Brain pericyte (primary cell): ENCODE data around the gene GMPPB.
"Not testable (repeated sequence)": the region's sequence is repeated elsewhere in the genome, so short reads cannot be mapped to it uniquely, and the experiment has no call there.

Source experiments
- DNase-seq: peaks from one replicate; pipeline ENCODE4 v3.0.0-alpha.2; 2012; ENCODE audit warnings: low read depth, low spot score

GMPPB gene

DNA sequence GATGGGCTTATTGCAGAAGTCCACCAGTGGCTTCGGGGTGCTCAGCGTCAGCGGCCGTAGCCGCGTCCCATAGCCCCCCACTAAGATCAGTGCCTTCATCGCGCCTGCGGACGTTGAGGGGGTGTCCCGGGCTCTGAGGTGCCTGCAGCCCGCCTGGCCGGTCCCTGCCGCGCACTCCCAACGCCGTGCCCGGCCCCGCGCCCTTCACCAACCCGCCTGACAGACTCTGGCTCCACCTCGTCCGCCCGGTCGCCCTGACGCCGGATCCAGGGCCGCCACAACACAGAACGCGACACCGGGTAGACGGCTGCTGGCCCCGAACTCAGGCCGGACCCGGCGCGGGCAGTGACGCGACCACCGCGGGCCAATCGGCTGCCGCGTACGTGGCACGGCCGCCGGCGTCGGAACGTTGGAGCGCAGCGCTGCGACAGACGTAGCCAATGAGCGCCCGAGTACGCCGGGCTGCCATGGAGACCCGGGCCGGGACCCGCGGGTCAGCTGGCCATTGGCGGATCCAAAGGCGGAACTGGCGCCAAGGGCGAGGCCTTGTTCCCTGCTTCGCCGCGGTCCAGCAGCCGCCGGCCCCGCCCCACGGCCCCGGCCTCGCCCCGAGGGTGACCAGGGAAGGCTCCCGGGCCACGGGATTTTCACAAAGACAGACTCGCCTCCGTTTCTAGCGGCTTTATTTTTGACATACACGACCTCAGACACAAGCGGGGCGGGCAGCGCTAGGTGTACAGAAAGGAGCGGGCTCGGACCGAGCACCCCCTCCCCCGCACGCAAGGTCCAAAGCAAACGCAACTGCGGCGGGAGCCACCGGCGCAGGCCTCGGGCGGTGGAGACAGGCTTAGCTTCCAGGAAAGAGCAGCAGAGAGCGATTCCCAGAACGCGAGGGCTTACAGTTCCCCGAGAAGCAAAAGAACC is at the start of gene GMPPB:
Gene GMPPB, minus strand, starts transcription at position 324 of the 924 bp plus-strand sequence. Its CDS starts 225 bp downstream, at position 99.
- peak; percentile 88 for DNase-seq

DNA sequence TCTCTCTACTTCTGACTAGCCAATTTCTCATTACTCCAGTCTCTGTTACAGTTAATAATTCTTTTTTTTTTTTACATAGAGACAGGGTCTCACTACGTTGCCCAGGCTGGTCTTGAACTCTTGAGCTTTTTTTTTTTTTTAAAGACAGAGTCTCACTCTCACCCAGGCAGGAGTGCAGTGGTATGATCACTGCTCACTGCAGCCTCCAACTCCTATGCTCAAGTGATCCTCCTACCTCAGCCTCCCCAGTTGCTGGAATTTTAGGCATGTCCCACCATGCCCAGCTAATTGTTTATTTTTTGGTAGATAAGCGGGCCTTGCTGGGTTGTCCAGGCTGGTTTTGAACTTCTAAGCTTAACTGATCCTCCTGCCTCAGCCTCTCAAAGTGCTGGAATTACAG is 49.0 kb upstream of the GMPPB start:
- DNase-seq, result no peak

DNA sequence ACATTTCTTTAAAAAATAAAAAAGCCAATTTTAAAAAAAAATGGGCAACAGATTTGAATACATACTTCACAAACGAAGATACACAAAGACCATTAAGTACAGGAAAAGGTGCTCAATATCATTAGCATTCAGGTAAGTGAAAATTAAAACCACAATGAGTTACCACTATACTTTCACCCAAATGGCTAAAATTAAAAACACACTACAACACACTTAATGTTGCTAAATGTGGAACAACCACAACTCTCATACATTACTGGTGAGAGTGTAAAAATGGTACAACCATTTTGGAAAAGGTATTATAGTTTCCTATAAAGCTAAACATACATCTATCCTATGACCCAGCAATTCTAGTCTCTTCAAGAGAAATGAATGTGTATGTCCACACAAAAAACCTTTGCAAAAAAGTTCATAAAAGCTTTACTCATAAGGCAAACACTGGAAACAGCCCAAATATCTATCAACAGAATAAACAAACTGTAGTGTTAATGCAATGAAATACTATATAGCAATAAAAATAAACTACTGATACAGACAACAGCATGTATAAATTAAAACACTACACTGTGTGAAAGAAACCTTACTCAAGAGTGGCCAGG is 47.7 kb upstream of the GMPPB start:
- DNase-seq, result no peak

DNA sequence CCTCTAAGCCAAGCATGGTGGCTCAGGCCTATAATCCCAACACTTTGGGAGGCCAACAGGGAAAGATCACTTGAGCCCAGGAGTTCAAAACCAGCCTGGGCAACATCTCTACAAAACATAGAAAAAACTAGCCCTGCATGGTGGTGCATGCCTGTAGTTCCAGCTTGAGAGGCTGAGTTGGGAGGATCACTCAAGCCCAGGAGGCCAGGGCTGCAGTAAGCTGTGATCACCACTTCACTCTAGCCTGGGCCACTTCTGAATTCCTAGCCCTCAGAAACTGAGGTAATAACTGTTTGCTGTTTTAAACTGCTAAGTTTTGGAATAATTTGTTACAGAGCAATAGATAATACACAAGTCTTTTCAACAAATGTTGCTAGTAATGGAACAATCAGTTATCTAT is 46.2 kb upstream of the GMPPB start:
- DNase-seq, result no peak

DNA sequence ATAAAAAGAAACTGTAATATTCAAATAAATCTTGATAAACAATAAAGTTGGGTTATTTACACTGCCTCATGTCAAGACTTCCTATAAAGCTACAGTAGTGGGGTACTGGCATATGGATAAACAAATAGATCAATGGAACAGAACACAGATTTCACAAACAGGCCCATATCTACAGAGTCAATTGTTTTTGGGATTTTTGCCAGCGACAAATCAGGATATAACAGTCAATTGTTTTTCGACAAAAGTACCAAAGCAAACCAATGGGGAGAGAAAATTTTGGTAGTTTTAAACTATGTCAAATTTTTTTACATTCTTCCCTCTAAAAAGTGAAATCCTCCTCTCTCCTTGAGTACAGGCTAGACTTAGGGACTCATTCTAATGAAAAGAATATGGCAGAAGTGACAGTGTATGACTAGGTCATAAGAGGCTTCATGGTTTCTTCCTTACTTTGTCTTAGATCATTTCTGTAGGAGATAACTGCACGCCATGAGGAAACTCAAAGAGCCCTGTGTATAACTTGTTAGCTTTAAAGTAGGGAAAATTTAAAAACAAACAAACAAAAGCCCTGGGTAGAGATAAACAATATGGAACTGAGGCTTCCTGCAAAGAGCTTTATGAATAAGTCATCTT is 45.6 kb upstream of the GMPPB start:
- no peak for DNase-seq

DNA sequence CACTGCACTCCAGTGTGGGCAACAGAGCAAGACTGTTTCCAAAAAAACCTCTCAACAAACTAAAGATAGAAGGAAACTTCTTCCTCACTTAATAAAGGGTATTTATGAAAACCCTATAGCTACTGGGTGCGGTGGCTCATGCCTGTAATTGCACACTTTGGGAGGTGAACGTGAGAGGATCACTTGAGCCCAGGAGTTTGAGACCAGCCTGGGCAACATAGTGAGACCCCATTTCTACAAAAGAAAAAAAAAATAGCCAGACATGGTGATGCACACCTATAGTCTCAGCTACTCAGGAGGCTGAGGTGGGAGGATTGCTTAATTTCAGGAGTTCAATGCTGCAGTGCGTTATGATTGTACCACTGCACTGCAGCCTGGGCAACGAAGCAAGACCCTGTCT is 40.2 kb upstream of the GMPPB start:
- no peak for DNase-seq

DNA sequence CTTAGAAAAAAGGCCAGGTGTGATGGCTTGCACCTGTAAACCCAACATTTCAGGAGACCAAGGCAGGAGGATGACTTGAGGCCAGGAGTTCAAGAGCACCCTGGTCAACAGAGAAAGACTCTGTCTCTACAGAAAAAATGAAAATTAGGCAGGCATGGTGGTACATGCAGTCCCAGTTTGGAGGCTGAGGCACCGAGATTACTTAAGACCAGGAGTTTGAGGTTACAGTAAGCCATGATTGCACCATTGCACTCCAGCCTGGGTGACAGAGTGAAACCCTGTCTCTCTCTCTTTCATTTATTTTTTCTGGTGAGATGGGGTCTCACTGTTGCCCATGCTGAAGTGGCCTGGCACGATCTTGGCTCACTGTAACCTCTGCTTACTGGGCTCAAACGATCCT is 37.9 kb upstream of the GMPPB start:
- no peak for DNase-seq

DNA sequence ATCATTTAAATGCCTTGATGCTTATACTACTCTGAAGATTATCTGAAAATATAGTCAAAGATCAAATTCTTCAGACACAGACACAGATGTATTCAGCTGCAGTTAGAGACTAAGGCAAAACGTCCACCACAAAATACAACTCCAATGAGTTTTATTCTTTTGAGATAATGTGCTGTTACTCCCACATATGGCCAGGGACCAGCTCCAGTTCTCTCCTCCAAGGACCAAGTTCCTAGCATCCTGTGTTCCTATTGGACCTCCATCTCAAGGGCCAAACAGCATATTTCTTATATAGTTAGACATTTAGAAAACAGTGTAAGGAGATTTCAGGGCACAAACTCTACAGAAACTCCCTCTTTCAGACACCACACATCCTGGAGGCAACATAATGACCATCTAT is 35.5 kb upstream of the GMPPB start:
- DNase-seq, result no peak

DNA sequence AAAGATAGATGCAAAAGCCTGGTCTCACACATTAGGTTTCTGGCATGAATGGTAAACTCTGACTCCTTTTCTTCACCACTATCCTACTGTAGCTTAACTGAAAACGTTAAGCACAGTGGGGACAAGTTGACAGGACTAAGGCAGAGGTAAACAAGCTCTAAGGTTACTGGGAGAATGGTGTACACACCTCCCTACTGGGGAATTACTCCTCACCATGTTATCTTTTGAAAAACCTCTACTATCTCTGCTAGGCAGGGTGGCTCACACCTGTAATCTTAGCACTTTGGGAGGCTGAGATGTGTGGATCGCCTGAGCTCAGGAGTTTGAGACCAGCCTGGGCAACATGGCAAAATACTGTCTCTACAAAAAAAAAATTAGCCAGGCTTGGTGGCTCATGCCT is 33.4 kb upstream of the GMPPB start:
- DNase-seq, result no peak

DNA sequence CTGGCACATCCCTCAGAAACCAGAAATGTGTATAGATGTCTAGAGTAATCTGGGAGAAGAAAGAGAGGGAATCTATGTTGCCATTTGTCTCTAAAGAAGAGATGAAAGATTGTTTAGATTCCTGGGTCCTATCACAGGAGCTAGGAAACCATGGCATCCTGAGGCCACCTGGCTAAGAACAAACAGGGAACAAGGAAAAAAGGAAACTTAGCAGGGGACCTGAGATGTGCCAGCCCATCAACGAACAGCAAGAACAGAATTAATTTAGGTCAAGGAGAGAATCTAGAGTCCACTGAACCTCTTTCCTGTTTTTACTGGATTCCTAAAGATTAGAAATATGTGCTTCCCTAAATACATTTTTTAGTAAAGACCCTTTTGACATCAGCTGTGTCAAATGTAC is 32.3 kb upstream of the GMPPB start:
- DNase-seq, result no peak

DNA sequence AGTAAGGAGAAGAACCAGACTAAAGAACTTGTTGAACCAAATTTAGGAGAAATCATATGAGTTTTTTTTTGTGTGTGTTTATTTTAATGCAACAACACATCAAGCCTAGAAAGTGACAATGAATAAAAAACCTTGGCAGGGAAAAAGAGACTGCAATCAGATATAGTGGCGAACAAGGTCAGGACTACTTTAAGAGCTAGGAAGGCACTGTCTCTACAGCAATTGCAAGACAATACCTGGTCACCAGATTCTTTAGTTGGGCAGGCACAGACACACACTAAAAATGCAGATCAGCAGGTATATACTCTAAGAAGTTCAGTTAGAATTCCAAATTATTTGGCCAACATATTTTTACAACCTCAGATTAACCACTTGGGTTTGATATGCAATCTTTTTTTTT is 30.8 kb upstream of the GMPPB start:
- no peak for DNase-seq

DNA sequence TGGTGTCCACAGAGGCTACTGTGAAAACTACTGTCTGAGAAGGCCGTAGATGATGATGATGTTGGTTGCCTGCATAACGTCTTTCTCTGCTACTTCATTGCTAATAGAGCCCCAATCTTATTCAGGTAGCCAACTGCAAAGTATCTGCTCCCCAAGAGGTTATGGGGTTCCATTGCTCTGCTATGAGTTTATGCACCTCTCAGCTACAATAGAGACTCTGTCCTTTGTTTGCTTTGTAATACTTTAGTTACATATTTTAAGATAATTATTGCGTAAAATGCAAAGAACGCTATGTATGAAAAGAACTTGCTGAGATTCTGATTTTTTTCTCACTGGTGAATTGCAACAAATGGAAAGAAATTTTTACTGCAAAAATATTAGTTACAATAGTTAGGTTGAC is 27.8 kb upstream of the GMPPB start:
- DNase-seq, result no peak

DNA sequence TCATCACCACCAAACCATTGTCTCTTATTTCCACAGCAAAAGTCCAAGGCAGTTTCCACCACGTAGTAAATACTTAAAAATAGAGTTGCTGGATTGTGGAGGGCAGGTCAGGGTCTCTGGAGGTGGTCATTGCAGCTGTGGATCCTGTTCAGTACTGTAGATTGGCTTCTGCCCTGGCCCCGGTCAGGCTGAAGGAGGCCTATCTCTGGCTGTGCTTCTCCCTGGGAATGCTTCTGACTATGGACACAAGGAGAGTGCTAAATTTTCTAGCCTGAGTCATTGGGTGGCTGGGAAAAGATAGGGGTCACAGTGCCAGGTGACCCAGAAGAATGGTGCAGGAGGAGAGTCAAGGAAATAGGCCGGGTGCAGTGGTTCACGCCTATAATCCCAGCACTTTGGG is 26.3 kb upstream of the GMPPB start:
- no peak for DNase-seq

DNA sequence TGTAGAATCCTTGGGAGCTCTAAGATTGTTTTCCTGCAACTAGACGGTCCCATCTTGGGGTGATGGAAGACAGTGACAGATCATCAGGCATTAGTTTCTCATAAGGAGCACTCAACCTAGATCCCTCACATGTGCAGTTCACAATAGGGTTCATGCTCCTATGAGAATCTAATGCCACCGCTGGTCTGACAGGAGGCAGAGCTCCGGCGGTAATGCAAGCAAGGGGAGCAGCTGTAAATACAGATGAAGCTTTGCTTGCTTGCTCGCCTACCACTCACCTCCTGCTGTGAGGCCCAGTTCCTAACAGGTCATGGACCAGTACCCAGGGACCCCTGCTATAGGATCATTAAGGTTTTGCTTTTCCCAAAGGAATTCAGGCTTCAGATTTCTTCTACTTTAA is 25.1 kb upstream of the GMPPB start:
- DNase-seq, result not testable (repeated sequence)

DNA sequence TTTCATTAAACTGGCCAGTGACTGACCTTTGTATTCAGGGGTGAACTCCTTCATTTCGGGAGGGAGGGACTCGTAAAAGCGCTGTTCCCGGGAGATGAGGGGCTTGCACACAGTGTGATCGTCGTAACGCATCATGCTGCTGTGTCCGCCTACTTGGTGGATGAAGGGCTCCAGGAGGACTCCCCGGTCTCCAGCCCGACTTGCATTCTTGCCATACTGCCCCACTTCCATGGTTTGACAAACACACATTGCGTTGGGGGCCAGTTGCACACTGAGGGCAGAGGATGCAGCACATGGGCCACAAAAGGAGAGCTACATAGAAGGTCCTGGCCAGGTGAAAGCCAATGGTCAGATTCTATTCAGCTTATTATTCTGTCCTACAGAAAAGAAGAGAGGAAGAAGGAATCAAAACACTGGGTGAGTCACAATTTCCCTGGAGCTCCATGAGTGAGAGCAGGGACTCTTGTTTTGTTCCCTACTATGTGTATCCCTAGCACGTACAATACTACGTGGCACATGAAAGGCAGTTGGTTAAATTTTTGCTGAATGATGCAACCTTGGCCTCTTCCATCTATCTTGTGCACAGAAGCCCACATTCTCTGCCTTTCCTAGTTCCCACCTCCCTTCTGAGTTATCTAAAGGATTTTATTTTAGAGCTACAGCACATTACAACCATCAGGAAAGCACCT is 24.2 kb upstream of the GMPPB start:
- no peak for DNase-seq

DNA sequence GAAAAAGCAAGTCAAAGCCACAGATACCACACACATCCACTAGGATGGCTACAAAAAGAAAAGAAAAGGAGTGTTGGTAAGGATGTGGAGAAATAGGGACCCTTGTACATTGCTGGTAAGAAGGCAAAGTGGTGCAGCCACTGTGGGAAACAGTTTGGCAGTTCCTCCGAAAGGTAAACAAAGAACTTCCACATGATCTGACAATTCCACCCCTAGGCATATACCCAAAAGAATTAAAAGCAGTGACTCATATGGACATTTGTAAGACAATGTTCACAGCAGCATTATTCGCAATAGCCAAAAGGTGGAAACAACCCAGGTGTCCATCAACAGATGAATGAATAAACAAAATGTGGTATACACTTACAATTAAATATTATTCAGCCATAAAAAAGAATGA is 22.2 kb upstream of the GMPPB start:
- DNase-seq, result no peak

DNA sequence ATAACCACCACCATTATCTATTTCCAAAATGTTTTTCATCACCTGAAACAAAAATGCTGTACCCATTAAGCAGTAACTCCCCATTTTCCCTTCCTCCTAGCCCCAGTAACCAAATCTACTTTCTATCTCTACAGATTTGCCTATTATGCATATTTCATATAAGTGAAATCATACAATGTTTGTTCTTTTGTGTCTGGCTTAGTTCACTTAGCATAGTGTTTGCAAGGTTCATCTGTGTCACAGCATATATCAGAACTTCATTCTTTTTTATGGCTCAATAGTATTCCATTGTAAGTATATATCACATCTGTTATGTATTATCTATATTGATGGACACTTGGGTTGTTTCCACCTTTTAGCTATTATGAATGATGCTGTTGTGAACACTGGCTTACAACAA is 16.7 kb upstream of the GMPPB start:
- DNase-seq, result no peak

DNA sequence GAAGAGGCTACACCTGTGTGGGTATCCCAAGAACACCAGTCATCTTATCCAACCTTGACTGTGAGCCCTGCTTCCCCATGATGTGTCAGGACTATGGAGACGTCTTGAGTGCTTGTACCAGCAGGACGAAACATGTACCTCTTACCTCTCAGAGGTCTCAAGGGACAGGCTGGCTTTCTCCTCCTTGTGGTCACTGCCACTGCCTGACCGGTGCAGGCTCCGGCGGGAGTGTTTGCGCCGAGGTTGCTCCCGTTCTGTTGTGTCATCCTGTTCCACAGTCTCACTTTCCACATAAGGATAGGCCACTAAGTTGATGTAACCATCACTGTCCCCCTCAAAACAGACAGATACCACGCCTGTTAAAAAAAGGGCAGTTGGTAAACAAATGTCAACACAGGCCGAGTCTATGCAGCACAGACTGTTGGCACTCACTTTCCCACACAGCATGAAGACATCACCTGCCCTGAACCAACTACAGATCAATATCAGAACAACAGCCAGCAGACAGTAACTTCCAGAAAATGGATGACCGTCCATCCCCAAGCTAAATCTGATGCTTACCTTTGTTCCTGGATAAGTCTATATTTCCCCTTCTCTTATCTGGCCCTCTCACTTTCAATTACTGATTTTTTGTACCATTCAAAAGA is 14.4 kb upstream of the GMPPB start:
- no peak for DNase-seq

DNA sequence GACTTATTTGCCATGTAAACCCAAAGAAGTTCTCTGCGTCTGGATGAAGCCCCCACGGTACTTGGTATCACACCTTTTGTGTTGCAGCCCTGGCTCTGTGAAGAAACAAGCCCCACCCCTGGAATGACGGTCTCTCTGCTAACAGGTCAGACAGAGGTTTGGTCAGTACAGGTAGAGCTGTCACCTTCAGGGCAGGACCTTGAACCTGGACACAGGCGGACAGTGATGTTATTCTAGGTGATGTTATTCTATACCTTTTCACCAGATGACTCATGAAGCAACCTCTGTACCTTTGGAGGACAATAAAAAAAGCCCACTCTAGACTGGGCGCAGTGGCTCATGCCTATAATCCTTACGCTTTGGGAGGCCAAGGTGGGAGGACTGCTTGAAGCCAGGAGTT is 11.0 kb upstream of the GMPPB start:
- DNase-seq, result no peak

DNA sequence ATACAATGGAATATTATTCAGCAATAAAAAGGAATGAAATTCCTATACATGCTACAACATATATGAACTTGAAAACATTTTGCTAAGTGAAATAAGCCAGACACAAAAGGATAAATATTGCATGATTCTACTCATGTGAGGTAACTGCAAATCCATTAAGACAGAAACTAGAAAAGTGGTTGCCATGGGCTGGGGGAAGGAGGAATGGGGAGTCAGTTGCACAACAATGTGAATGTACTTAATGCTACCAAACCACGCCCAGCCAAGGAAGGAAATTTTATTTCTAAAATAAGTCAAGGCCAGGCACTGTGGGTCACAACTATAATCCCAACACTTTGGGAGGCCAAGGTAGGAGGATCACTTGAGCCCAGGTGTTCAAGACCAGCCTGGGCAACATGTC is 9.8 kb upstream of the GMPPB start:
- DNase-seq, result no peak

DNA sequence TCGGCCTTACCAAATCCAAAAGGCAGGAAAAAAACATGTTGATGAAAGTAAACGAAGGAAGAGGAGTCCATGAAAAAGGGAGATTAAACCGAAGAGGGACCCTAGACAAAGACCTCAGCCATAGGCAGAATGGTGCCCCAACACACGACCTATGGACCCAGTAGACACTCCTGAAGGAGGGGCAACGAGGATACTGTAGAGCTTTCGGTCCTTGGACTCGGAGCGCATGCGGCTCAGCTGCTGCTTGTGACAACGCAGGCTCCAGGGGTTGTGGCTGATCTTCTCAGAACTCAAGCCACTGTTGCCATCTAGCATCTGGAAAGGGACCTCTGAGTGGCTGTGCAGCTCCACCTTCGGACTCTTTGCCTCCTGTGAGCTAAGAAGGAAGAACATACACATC is 8.8 kb upstream of the GMPPB start:
- DNase-seq, result no peak
